ENCODE results near the gene MYH13.

- no peak for TF ChIP-seq CTCF (IDR thresholded peaks at IDR 0.05)
- TF ChIP-seq POLR2A (IDR thresholded peaks at IDR 0.05; ENCODE audit: low read depth) = no peak
- no peak for TF ChIP-seq EP300 (IDR thresholded peaks at IDR 0.05)
Measured at GRCh38 chr17:10417431-10417830, 44.6 kb upstream of the MYH13 start.
